Natural killer cell (primary cell): Measurements from ENCODE around the gene FAM43B. TPM values are rescaled to one million over a fixed set of nuclear protein-coding genes. Genes with fewer than 3 reads are reported as not detected.
A peak's percentile ranks its signal among the peaks of the same experiment; 100 is the strongest.

Source experiments
- ATAC-seq, 3 donors: fragments of 150-1000 bp in 2 of 3; fragments of 200-7000 bp in 1 of 3; cut with Tn5 transposase; 1 replicate in 1 of 3; 2 replicates in 2 of 3; pipeline ENCODE4 v1.10.0; 2021; ENCODE audit warnings: mild to moderate bottlenecking in 2 of 3, moderate library complexity in 2 of 3
- DNase-seq, 2 donors: peaks; one replicate each; pipeline versions ENCODE4 v3.0.0 to v3.0.0-alpha.2; 2013 to 2021; ENCODE audit warnings: mixed read lengths in 1 of 2
- H3K27ac ChIP-seq: one replicate; pipeline ENCODE4 v1.5.1; 2013; ENCODE audit warnings: mild to moderate bottlenecking, low read length
- H3K27me3 ChIP-seq: one replicate; pipeline ENCODE4 v1.6.1; 2013; ENCODE audit warnings: low read length; ENCODE audit not compliant: control insufficient read depth, insufficient read depth
- H3K36me3 ChIP-seq: one replicate; pipeline ENCODE4 v1.6.1; 2013; ENCODE audit warnings: low read length; ENCODE audit not compliant: control insufficient read depth, insufficient read depth
- H3K4me1 ChIP-seq: one replicate; pipeline ENCODE4 v1.6.1; 2013; ENCODE audit warnings: low read length; ENCODE audit not compliant: control insufficient read depth, insufficient read depth
- H3K4me3 ChIP-seq: one replicate; pipeline ENCODE4 v1.5.1; 2013; ENCODE audit warnings: low read length
- H3K9me3 ChIP-seq: one replicate; pipeline ENCODE4 v1.6.1; 2013; ENCODE audit warnings: low read length; ENCODE audit not compliant: control insufficient read depth, insufficient read depth
- H3K27ac Mint-ChIP-seq, 2 donors: one replicate each; pipeline ENCODE4 v1.8.0; 2022; ENCODE audit warnings: mild to moderate bottlenecking in 2 of 2, mixed read lengths in 2 of 2, moderate library complexity in 1 of 2
- H3K27me3 Mint-ChIP-seq, 2 donors: one replicate each; pipeline ENCODE4 v1.8.0; 2022; ENCODE audit warnings: low read depth in 2 of 2, mixed read lengths in 2 of 2
- H3K36me3 Mint-ChIP-seq: one replicate; pipeline ENCODE4 v1.8.0; 2022; ENCODE audit warnings: mixed read lengths
- H3K4me1 Mint-ChIP-seq, 2 donors: one replicate each; pipeline ENCODE4 v1.8.0; 2022; ENCODE audit warnings: mixed read lengths in 2 of 2
- H3K4me3 Mint-ChIP-seq: one replicate; pipeline ENCODE4 v1.8.0; 2022; ENCODE audit warnings: mild to moderate bottlenecking, moderate library complexity, mixed read lengths
- H3K9me3 Mint-ChIP-seq, 2 donors: one replicate each; pipeline ENCODE4 v1.8.0; 2022; ENCODE audit warnings: mixed read lengths in 2 of 2
- CTCF ChIP-seq: fragments of 200-600 bp; IDR thresholded peaks from one replicate; pipeline ENCODE4 v1.8.0; 2022; ENCODE audit warnings: antibody characterized with exemption
- WGBS: methylation state at CpG from one replicate; pipeline ENCODE4 v1.1.7; 2013; ENCODE audit warnings: missing lambda C conversion rate; ENCODE audit not compliant: insufficient coverage; 5-methylcytosine and 5-hydroxymethylcytosine counted together
- intact Hi-C: fragments of 100-400 bp; cut with micrococcal nuclease; formaldehyde crosslinking; loops from one replicate; pipeline ENCODE4 v1.14.2; 2022
- total RNA-seq, 4 donors: library from RNA; stranded (reverse); fragments of 120-200 nt in 1 of 4; gene quantifications; one replicate each; pipeline versions ENCODE4 v1.2.3 to v1.2.4, GENCODE V29; 2013 to 2022

Gene FAM43B
- not detected for total RNA-seq
- total RNA-seq (2013): not detected

- intact Hi-C loops: no loop called here
- Histone ChIP-seq H3K27ac (no peak within 1 kb of the TSS), H3K27me3 (peaks cover 15% of the 10 kb centered on the region), H3K9me3 (no peaks in the 10 kb centered on the region), H3K36me3 (no peaks in the 10 kb centered on the region), H3K4me3 (no peak within 1 kb of the TSS), H3K4me1 (no peaks in the 10 kb centered on the region)
- no peak for TF ChIP-seq CTCF
- Mint-ChIP-seq H3K4me3 (no peak within 1 kb of the TSS), H3K27ac (no peak within 1 kb of the TSS), H3K36me3 (no peaks in the 10 kb centered on the region), H3K4me1 (no peaks in the 10 kb centered on the region), H3K27me3 (peaks cover 19% of the 10 kb centered on the region in 2 donors), H3K9me3 (no peaks in the 10 kb centered on the region)
- whole genome bisulfite sequencing: 2% methylated on average over 42 of the region's 47 CpGs
- no peak for ATAC-seq
- DNase-seq: no peak
Measured at GRCh38 chr1:20551945-20552727, at the start of gene FAM43B. Gene FAM43B, plus strand, starts transcription at chr1:20552573. Its CDS starts 401 bp downstream, at chr1:20552974.

GRCh38 chr1:20505488-20505887 is 46.9 kb upstream of the FAM43B start:
- Histone ChIP-seq H3K27ac (no peak overlapping the region), H3K27me3 (no peaks in the 10 kb centered on the region), H3K9me3 (no peaks in the 10 kb centered on the region), H3K36me3 (peaks cover 27% of the 10 kb centered on the region), H3K4me3 (no peak overlapping the region), H3K4me1 (peaks cover 15% of the 10 kb centered on the region)
- Mint-ChIP-seq H3K4me1 (peaks cover 23 to 28% of the 10 kb centered on the region in 2 donors), H3K9me3 (no peaks in the 10 kb centered on the region), H3K27me3 (no peaks in the 10 kb centered on the region), H3K4me3 (peak overlapping the region; percentile 69), H3K36me3 (no peaks in the 10 kb centered on the region), H3K27ac (peak overlapping the region in 1 of 2 donors; percentile 94)
- no peak for ATAC-seq
- WGBS: 87% methylated on average over 1 of the region's 1 CpG
- TF ChIP-seq CTCF: no peak
- intact Hi-C loops: no loop called here
- DNase-seq: no peak

- Mint-ChIP-seq H3K4me3 (peak overlapping the region; percentile 79), H3K4me1 (peaks cover 23 to 28% of the 10 kb centered on the region in 2 donors), H3K9me3 (no peaks in the 10 kb centered on the region), H3K36me3 (no peaks in the 10 kb centered on the region), H3K27me3 (peaks cover 0 to 4% of the 10 kb centered on the region in 2 donors), H3K27ac (peak overlapping the region; percentile 94 to 95)
- H3K27ac ChIP-seq: peak overlapping the region; percentile 88
- no peak for TF ChIP-seq CTCF
- DNase-seq: no peak
- H3K27me3 ChIP-seq: peaks cover 3% of the 10 kb centered on the region
- peak in 2 of 3 donors; percentile 9 to 24 for ATAC-seq
- H3K4me3 ChIP-seq: peak overlapping the region; percentile 90
- no peaks in the 10 kb centered on the region for H3K9me3 ChIP-seq
- 56% methylated on average over 4 of the region's 5 CpGs for WGBS
- H3K4me1 ChIP-seq: peaks cover 15% of the 10 kb centered on the region
- intact Hi-C loops: no loop called here
- peaks cover 10% of the 10 kb centered on the region for H3K36me3 ChIP-seq
Measured at GRCh38 chr1:20507248-20507563, 45.2 kb upstream of the FAM43B start.
